Astrocyte of the cerebellum (primary cell): ENCODE results near the gene LTBP2.

Experiments
- DNase-seq: peaks from one replicate; pipeline ENCODE4 v3.0.0-alpha.2; 2011; ENCODE audit warnings: low read depth
- H3K4me3 ChIP-seq: 2 replicates; pipeline ENCODE4 v1.5.1; 2011; ENCODE audit warnings: mild to moderate bottlenecking, low read depth, low read length, moderate library complexity
- CTCF ChIP-seq: IDR thresholded peaks from 2 replicates; pipeline ENCODE4 v1.5.1; 2012; ENCODE audit warnings: low read length, low read depth, moderate library complexity, mild to moderate bottlenecking; ENCODE audit errors: missing control alignments
- in situ Hi-C: cut with HindIII; loops from 2 replicates; pipeline ENCODE4 v1.10.0; 2017; ENCODE audit warnings: low sequenced_read_pairs

Gene LTBP2

GRCh38 chr14:74615735-74616134, 3.7 kb upstream of the LTBP2 start:
- peak overlapping the region; percentile 18 for H3K4me3 ChIP-seq
- DNase-seq: no peak
- in situ Hi-C loops: no loop called here
- no peak for TF ChIP-seq CTCF

GRCh38 chr14:74614508-74615495, 2.8 kb upstream of the LTBP2 start:
- no peak for TF ChIP-seq CTCF
- no peak for DNase-seq
- in situ Hi-C loops: no loop called here
- no peak overlapping the region for H3K4me3 ChIP-seq

- no peak overlapping the region for H3K4me3 ChIP-seq
- in situ Hi-C loops: no loop called here
- TF ChIP-seq CTCF: no peak
Observed at GRCh38 chr14:74613211-74613914, 1.3 kb upstream of the LTBP2 start.

GRCh38 chr14:74612350-74613021, 449 bp upstream of the LTBP2 start:
- peak; percentile 62 for TF ChIP-seq CTCF
- in situ Hi-C loops: no loop called here
- H3K4me3 ChIP-seq: peak overlapping the region; percentile 71
- DNase-seq: no peak

More at GRCh38 chr14:74613211-74613914, 1.3 kb upstream of the LTBP2 start:
- no peak for DNase-seq

- no peak for TF ChIP-seq CTCF
- no peak for DNase-seq
- H3K4me3 ChIP-seq: peak overlapping the region; percentile 71
- in situ Hi-C loops: no loop called here
Observed at GRCh38 chr14:74610866-74611649, 979 bp downstream of the LTBP2 start.
